Measurements from ENCODE around the gene ZNF112.

DNA sequence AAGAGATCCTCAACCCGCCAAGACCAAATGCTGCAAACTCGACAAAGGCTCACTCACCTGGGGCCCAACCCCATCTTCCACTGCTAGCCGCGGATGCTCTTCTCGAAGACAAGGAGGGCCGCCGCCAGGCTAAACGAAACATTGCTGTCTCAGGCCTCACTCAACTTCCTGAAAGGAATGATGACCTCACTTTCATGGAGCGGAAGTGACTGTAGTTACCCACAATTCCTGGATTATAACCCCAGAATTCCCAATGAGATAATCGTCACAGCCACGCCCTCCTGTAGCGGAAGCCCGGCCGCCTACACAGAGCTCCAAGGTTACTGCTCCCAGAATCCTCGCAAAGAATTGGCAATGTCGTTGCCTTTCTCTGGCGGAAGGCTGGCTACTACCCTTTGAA lies 10.5 kb upstream of the ZNF112 start:
- TF ChIP-seq SMC3 (IDR thresholded peaks at IDR 0.05) (no peak), EP300 (IDR thresholded peaks at IDR 0.05) (no peak), POLR2A (IDR thresholded peaks at IDR 0.05; ENCODE audit: low read length) (no peak)
- TF ChIP-seq, protein P1, sequence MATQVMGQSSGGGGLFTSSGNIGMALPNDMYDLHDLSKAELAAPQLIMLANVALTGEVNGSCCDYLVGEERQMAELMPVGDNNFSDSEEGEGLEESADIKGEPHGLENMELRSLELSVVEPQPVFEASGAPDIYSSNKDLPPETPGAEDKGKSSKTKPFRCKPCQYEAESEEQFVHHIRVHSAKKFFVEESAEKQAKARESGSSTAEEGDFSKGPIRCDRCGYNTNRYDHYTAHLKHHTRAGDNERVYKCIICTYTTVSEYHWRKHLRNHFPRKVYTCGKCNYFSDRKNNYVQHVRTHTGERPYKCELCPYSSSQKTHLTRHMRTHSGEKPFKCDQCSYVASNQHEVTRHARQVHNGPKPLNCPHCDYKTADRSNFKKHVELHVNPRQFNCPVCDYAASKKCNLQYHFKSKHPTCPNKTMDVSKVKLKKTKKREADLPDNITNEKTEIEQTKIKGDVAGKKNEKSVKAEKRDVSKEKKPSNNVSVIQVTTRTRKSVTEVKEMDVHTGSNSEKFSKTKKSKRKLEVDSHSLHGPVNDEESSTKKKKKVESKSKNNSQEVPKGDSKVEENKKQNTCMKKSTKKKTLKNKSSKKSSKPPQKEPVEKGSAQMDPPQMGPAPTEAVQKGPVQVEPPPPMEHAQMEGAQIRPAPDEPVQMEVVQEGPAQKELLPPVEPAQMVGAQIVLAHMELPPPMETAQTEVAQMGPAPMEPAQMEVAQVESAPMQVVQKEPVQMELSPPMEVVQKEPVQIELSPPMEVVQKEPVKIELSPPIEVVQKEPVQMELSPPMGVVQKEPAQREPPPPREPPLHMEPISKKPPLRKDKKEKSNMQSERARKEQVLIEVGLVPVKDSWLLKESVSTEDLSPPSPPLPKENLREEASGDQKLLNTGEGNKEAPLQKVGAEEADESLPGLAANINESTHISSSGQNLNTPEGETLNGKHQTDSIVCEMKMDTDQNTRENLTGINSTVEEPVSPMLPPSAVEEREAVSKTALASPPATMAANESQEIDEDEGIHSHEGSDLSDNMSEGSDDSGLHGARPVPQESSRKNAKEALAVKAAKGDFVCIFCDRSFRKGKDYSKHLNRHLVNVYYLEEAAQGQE (IDR thresholded peaks at IDR 0.05) = no peak
- TF ChIP-seq, protein P2, sequence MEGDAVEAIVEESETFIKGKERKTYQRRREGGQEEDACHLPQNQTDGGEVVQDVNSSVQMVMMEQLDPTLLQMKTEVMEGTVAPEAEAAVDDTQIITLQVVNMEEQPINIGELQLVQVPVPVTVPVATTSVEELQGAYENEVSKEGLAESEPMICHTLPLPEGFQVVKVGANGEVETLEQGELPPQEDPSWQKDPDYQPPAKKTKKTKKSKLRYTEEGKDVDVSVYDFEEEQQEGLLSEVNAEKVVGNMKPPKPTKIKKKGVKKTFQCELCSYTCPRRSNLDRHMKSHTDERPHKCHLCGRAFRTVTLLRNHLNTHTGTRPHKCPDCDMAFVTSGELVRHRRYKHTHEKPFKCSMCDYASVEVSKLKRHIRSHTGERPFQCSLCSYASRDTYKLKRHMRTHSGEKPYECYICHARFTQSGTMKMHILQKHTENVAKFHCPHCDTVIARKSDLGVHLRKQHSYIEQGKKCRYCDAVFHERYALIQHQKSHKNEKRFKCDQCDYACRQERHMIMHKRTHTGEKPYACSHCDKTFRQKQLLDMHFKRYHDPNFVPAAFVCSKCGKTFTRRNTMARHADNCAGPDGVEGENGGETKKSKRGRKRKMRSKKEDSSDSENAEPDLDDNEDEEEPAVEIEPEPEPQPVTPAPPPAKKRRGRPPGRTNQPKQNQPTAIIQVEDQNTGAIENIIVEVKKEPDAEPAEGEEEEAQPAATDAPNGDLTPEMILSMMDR (IDR thresholded peaks at IDR 0.05) = no peak

All from A549 (cell line).